Upper lobe of right lung (tissue), 1 donor: ENCODE measurements around the gene ATP2B3. TPM values are rescaled to one million over a fixed set of nuclear protein-coding genes. Genes with fewer than 3 reads are reported as not detected.

ENCODE experiments used
- ATAC-seq: fragments of 200-7000 bp; cut with Tn5 transposase; one replicate; pipeline ENCODE4 v1.9.1; 2020; ENCODE audit warnings: mild to moderate bottlenecking, moderate library complexity
- DNase-seq: peaks from one replicate; pipeline ENCODE4 v3.0.0-alpha.2; 2020
- H3K27ac ChIP-seq: fragments of 200-600 bp; one replicate; pipeline ENCODE4 v1.8.0; 2022
- H3K27me3 ChIP-seq: fragments of 200-600 bp; one replicate; pipeline ENCODE4 v1.8.0; 2022; ENCODE audit warnings: mild to moderate bottlenecking
- H3K36me3 ChIP-seq: fragments of 200-600 bp; one replicate; pipeline ENCODE4 v1.8.0; 2022
- H3K4me1 ChIP-seq: fragments of 200-600 bp; one replicate; pipeline ENCODE4 v1.8.0; 2022
- H3K4me3 ChIP-seq: fragments of 200-600 bp; one replicate; pipeline ENCODE4 v1.8.0; 2022; ENCODE audit warnings: mild to moderate bottlenecking
- H3K9me3 ChIP-seq: fragments of 200-600 bp; one replicate; pipeline ENCODE4 v1.8.0; 2022
- intact Hi-C: fragments of 100-400 bp; cut with DNase I; formaldehyde crosslinking; loops from one replicate; pipeline ENCODE4 v1.11.0; 2022
- total RNA-seq: library from RNA; stranded (reverse); fragmentation: NEBNext Ultra II Directional; extraction: Animal tissue kit (Norgen Biotek cat#: 25700); gene quantifications from one replicate; pipeline ENCODE4 v1.2.1, GENCODE V29; 2021
- TF ChIP-seq, protein P1 (sequence below): fragments of 200-600 bp; IDR thresholded peaks from one replicate; pipeline ENCODE4 v1.8.0; 2022; ENCODE audit warnings: antibody characterized with exemption
- donor health status: DM: no; HTN: yes; CAD: no; lungs with severe emphysema.

ATP2B3 gene
- total RNA-seq, 1 donor from 2014 or later, result not detected

DNA sequence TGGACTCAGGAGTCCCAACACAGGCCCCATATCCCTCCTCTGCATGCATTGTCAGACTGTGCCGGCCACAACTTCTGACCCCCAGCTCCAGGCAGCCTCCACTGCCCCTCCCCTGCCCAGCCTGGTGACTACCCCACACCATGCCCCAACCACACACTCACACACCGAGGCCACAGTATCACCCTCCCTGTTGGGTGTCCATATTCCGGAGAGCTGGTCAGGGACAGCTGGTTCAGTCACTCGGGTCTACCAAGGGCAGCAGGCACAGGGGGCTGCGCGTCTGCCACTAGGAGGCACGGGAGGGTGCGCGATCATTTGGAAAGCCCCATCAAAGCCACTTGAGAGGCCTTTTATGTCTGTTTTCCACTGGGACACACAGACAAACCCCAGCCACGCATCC is 55.2 kb downstream of the ATP2B3 start:
- Histone ChIP-seq H3K36me3 (no peaks in the 10 kb centered on the region), H3K9me3 (no peaks in the 10 kb centered on the region), H3K4me1 (no peaks in the 10 kb centered on the region), H3K4me3 (no peak overlapping the region), H3K27me3 (no peaks in the 10 kb centered on the region), H3K27ac (no peak overlapping the region)
- ATAC-seq (no peak), DNase-seq (no peak)
- intact Hi-C loops, result no loop called here
- TF ChIP-seq, protein P1, sequence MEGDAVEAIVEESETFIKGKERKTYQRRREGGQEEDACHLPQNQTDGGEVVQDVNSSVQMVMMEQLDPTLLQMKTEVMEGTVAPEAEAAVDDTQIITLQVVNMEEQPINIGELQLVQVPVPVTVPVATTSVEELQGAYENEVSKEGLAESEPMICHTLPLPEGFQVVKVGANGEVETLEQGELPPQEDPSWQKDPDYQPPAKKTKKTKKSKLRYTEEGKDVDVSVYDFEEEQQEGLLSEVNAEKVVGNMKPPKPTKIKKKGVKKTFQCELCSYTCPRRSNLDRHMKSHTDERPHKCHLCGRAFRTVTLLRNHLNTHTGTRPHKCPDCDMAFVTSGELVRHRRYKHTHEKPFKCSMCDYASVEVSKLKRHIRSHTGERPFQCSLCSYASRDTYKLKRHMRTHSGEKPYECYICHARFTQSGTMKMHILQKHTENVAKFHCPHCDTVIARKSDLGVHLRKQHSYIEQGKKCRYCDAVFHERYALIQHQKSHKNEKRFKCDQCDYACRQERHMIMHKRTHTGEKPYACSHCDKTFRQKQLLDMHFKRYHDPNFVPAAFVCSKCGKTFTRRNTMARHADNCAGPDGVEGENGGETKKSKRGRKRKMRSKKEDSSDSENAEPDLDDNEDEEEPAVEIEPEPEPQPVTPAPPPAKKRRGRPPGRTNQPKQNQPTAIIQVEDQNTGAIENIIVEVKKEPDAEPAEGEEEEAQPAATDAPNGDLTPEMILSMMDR, result no peak

DNA sequence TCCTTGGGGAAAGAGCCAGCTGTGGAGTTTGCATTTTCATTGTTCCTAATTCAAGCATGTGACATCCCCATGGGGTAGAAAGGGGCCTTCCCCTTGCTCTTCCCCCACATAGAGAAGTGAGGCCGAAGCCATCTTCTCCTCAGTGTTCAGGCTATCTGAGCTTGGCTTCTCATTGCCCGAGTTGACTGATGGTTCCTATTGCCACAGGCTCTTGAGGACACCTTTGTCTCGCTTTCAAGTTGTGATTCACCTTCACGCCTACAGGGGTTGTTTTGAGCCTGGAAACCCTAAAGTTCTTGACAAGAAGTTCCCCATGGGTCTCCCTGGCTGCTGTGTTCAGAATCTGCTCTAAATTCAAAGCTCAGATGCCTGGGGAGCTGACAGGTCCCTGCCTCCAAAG is 56.5 kb downstream of the ATP2B3 start:
- Histone ChIP-seq H3K4me3 (no peak overlapping the region), H3K27me3 (no peaks in the 10 kb centered on the region), H3K36me3 (no peaks in the 10 kb centered on the region), H3K4me1 (no peaks in the 10 kb centered on the region), H3K27ac (no peak overlapping the region), H3K9me3 (no peaks in the 10 kb centered on the region)
- DNase-seq (no peak), ATAC-seq (no peak)
- intact Hi-C loops, result no loop called here
- TF ChIP-seq, protein P1, result no peak

DNA sequence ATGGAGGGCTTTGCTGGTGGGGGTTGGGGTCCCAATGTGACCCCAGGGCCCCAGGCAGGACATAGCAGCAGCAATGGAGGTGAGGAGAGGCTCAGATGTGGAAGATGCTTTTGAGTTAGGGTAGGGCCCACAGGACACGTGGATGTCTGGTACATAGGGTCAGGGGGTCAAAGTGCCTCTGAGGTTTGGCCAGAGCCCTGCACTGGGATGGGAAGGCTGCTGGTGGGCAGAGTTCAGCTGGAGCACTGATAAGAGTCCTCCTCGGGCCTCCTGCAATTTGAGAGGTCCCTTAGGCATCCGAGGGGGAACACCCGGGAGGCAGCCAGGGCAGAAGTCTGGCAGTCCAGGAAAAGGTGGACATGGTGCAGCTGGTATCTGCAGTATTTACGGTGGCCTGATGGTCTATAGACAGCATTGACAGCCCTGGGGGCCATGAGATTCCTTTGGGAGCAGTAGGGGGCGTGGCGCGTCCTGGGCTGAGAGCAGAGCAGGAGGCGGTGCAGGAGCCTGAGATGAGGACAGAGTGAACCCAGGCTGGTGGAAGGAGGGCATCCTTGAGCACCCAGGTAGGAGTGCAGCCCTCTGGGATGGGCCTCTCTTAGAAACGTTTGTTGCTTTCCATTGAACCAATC is 58.9 kb downstream of the ATP2B3 start:
- ATAC-seq (no peak), DNase-seq (no peak)
- Histone ChIP-seq H3K27ac (no peak overlapping the region), H3K9me3 (no peaks in the 10 kb centered on the region), H3K4me3 (no peak overlapping the region), H3K27me3 (no peaks in the 10 kb centered on the region), H3K36me3 (no peaks in the 10 kb centered on the region), H3K4me1 (no peaks in the 10 kb centered on the region)
- intact Hi-C loops, result no loop called here
- TF ChIP-seq, protein P1, result no peak

DNA sequence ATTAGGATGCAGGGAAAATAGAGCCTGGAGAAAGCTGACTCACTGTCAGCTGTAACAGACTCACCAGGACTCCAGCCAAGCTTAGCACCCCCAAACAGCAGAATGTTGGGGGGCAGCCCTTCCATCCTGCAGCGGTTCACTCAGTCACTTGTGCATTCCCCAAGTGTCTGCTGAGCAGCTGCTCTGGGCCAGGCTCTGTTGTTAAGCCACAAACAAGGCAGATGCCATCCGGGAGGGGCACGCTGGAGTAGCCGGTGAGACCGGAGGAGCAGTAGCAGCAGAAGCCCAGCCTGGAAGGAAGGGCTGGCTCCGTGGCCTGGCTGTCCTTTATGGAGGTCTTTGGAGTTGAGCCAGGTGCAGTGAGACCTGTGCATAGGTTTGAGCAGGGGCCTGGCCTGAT is 59.5 kb downstream of the ATP2B3 start:
- Histone ChIP-seq H3K36me3 (no peaks in the 10 kb centered on the region), H3K4me3 (no peak overlapping the region), H3K27me3 (no peaks in the 10 kb centered on the region), H3K27ac (no peak overlapping the region), H3K4me1 (no peaks in the 10 kb centered on the region), H3K9me3 (no peaks in the 10 kb centered on the region)
- ATAC-seq (no peak), DNase-seq (no peak)
- TF ChIP-seq, protein P1, result no peak
- intact Hi-C loops, result no loop called here

DNA sequence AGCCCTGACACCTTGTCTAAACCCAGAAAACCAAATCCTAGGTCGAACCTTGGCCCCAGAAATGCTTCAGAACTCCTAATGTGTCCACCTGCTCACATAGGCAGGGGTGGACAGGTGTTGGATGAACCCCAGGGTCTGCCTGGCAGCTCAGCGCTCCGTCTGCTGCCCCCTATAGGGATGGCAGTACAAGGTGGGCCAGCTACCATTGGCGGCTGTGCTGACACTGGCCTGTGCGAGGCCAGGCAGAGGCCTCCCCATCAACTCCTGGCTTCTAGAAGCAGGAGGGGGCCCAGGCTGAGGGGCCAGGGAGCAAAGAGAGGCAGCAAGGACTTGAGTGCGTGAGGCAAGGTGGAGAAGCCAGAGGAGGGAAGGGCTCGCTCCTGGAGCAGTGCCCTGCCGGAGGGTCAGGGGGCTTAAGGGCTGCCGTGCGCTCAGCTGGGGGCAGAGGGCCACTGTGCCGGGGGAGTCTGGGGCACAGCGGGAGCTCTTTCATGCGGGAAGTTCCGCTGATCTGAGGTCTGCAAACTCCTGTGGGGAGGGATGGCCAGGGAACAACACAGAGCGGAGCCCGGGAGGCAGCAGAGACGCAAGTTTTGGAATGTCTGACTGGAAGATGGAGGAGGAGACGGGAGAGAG is 60.9 kb downstream of the ATP2B3 start:
- H3K9me3 ChIP-seq, result no peaks in the 10 kb centered on the region
- intact Hi-C loops, result no loop called here
- ATAC-seq, result no peak
- DNase-seq, result no peak
- no peak overlapping the region for H3K4me3 ChIP-seq
- no peaks in the 10 kb centered on the region for H3K36me3 ChIP-seq
- no peaks in the 10 kb centered on the region for H3K27me3 ChIP-seq
- H3K4me1 ChIP-seq, result no peaks in the 10 kb centered on the region
- TF ChIP-seq, protein P1, result no peak
- no peak overlapping the region for H3K27ac ChIP-seq
